ENCODE data around the gene VWA8.

The VWA8 gene

DNA sequence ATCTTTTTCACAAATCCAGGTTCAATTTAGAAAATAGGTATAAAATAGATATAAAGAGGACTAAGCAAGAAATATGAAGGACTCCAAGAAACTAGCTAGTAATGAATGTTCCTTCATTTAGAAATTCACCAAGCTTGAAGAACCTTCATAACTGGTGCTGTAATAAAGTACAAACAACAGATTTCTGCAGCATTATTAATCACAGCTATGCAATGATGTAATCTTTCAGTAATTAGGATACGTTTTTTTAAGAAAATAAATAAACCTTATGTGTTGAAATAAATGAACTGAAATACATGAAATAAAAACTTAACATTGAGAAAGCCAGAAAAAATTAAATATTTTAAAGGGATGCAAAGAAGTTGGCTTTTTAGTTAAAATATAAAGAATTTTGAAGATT is 267.5 kb downstream of the VWA8 start:
- peaks cover 5 to 17% of the 10 kb centered on the region in 2 donors for H3K36me3 ChIP-seq (ENCODE audit: control insufficient read depth in 1 of 2, insufficient read depth in 2 of 2, low read length in 2 of 2)
- H3K27me3 ChIP-seq (ENCODE audit: control insufficient read depth in 1 of 2, insufficient read depth in 2 of 2, low read length in 2 of 2) = no peaks in the 10 kb centered on the region
- H3K4me3 ChIP-seq (ENCODE audit: low read depth in 1 of 2, low read length in 2 of 2) = no peak overlapping the region
- H3K9ac ChIP-seq (ENCODE audit: low read depth in 1 of 2, low read length in 2 of 2) = no peak overlapping the region
- H3K9me3 ChIP-seq (ENCODE audit: control insufficient read depth in 1 of 2, low read length in 2 of 2) = no peaks in the 10 kb centered on the region
- no peaks in the 10 kb centered on the region for H3K4me1 ChIP-seq (ENCODE audit: control insufficient read depth in 1 of 2, insufficient read depth in 2 of 2, low read length in 2 of 2)
- H3K27ac ChIP-seq (ENCODE audit: low read depth, low read length) = no peak overlapping the region

DNA sequence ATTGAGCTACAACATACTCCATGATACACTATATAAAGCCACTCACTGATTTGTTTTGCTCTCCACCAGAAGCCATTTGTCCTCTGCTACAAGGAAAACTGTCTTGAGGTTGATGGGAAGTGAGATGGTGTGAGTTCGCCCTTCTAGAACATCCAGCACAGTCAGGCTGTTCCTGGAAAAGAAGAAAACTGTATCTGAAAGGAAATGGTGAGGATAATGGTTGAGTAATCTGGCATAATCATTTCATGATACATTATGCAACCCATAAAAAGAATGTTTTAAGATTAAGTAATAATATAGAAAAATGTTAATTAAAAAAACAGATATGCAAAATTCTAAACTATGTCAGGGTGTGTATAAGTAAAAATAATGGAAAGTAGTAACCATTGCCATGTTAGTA is 269.6 kb downstream of the VWA8 start:
- no peaks in the 10 kb centered on the region for H3K27me3 ChIP-seq (ENCODE audit: control insufficient read depth in 1 of 2, insufficient read depth in 2 of 2, low read length in 2 of 2)
- no peak overlapping the region for H3K4me3 ChIP-seq (ENCODE audit: low read depth in 1 of 2, low read length in 2 of 2)
- H3K27ac ChIP-seq (ENCODE audit: low read depth, low read length) = no peak overlapping the region
- no peaks in the 10 kb centered on the region for H3K9me3 ChIP-seq (ENCODE audit: control insufficient read depth in 1 of 2, low read length in 2 of 2)
- H3K36me3 ChIP-seq (ENCODE audit: control insufficient read depth in 1 of 2, insufficient read depth in 2 of 2, low read length in 2 of 2) = peaks cover 5 to 15% of the 10 kb centered on the region in 2 donors
- H3K9ac ChIP-seq (ENCODE audit: low read depth in 1 of 2, low read length in 2 of 2) = no peak overlapping the region
- H3K4me1 ChIP-seq (ENCODE audit: control insufficient read depth in 1 of 2, insufficient read depth in 2 of 2, low read length in 2 of 2) = no peaks in the 10 kb centered on the region

DNA sequence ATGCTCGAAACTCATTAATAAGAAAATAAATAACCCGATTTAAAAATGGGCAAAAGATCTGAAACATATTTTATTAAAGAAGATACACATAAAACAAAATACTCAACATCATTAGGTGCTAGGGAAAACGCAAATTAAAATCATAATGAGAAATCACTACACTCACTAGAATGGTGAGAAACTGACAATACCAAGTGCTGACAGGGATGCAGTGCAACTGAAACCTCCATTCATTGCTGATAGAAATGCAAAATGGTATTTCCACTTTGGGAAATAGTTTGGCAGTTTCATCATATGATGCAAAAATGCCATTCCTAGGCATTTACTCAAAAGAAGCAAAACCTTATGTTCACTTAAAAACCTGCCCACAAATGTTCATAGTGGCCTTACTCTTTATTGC is 278.1 kb downstream of the VWA8 start:
- no peaks in the 10 kb centered on the region for H3K4me1 ChIP-seq (ENCODE audit: control insufficient read depth in 1 of 2, insufficient read depth in 2 of 2, low read length in 2 of 2)
- H3K9ac ChIP-seq (ENCODE audit: low read depth in 1 of 2, low read length in 2 of 2) = no peak overlapping the region
- H3K9me3 ChIP-seq (ENCODE audit: control insufficient read depth in 1 of 2, low read length in 2 of 2) = no peaks in the 10 kb centered on the region
- H3K36me3 ChIP-seq (ENCODE audit: control insufficient read depth in 1 of 2, insufficient read depth in 2 of 2, low read length in 2 of 2) = peaks cover 8 to 10% of the 10 kb centered on the region in 2 donors
- H3K27me3 ChIP-seq (ENCODE audit: control insufficient read depth in 1 of 2, insufficient read depth in 2 of 2, low read length in 2 of 2) = no peaks in the 10 kb centered on the region
- no peak overlapping the region for H3K27ac ChIP-seq (ENCODE audit: low read depth, low read length)
- H3K4me3 ChIP-seq (ENCODE audit: low read depth in 1 of 2, low read length in 2 of 2) = no peak overlapping the region

DNA sequence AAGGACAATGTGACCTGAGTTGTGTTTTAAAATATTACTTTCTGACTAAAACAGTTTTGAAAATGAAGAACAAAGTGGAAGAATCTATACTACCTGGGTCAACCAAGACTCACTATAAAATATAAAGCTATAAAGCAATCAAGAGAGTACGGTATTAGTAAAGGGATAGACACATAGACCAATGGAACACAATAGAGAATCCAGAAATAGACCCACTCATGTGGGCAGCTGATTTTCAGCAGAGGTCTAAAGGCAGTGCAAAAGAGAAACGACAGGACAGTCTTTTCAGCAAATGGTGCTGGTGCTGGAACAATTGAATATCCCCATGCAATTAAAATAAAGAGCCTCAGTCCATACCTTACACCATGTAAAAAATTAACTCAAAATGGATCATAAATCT is 278.9 kb downstream of the VWA8 start:
- H3K27ac ChIP-seq (ENCODE audit: low read depth, low read length) = no peak overlapping the region
- H3K9ac ChIP-seq (ENCODE audit: low read depth in 1 of 2, low read length in 2 of 2) = no peak overlapping the region
- no peak overlapping the region for H3K4me3 ChIP-seq (ENCODE audit: low read depth in 1 of 2, low read length in 2 of 2)
- peaks cover 8 to 10% of the 10 kb centered on the region in 2 donors for H3K36me3 ChIP-seq (ENCODE audit: control insufficient read depth in 1 of 2, insufficient read depth in 2 of 2, low read length in 2 of 2)
- no peaks in the 10 kb centered on the region for H3K4me1 ChIP-seq (ENCODE audit: control insufficient read depth in 1 of 2, insufficient read depth in 2 of 2, low read length in 2 of 2)
- no peaks in the 10 kb centered on the region for H3K27me3 ChIP-seq (ENCODE audit: control insufficient read depth in 1 of 2, insufficient read depth in 2 of 2, low read length in 2 of 2)
- H3K9me3 ChIP-seq (ENCODE audit: control insufficient read depth in 1 of 2, low read length in 2 of 2) = no peaks in the 10 kb centered on the region

DNA sequence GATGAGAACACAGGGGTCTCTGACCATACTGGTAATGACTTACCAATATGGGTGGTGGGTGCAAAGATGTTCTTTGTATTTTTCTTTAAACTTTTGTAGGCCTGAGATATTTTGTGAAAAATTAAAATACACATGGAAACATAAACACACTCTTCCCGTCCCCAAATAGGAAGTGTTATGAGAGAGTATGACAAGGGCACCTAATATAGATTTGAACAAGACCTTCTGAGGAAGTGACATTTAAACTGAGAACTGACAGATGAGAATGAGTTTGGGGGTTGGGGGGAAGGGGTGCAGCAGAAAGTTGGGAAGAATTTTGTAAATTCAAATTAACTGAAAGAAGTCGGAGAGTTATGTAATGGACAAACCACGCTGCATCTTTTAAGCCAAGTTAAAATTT is 279.3 kb downstream of the VWA8 start:
- Histone ChIP-seq H3K27me3 (ENCODE audit: control insufficient read depth in 1 of 2, insufficient read depth in 2 of 2, low read length in 2 of 2) (no peaks in the 10 kb centered on the region), H3K36me3 (ENCODE audit: control insufficient read depth in 1 of 2, insufficient read depth in 2 of 2, low read length in 2 of 2) (peaks cover 8% of the 10 kb centered on the region in 2 donors), H3K27ac (ENCODE audit: low read depth, low read length) (no peak overlapping the region), H3K4me1 (ENCODE audit: control insufficient read depth in 1 of 2, insufficient read depth in 2 of 2, low read length in 2 of 2) (no peaks in the 10 kb centered on the region), H3K9me3 (ENCODE audit: control insufficient read depth in 1 of 2, low read length in 2 of 2) (no peaks in the 10 kb centered on the region), H3K4me3 (ENCODE audit: low read depth in 1 of 2, low read length in 2 of 2) (no peak overlapping the region), H3K9ac (ENCODE audit: low read depth in 1 of 2, low read length in 2 of 2) (no peak overlapping the region)

DNA sequence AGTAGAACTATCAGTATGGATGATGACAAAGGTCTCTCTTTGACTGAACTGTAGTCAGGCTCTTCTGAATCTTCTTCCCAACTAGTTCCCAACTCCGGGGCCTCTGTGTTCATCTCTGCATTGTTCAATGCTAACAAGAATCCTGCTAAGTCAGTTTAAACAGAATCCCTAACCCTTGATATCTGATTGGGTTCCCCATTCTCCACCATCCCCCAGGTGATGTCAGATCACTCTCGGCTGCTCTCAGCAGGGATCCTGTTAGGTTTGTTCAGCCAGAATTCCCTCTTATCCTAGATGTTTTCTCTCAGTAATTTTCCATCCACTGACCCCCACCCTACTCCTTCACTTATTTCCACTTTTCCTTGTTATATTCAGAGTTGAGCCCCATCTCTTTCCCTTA is 280.0 kb downstream of the VWA8 start:
- Histone ChIP-seq H3K36me3 (ENCODE audit: control insufficient read depth in 1 of 2, insufficient read depth in 2 of 2, low read length in 2 of 2) (peaks cover 7 to 8% of the 10 kb centered on the region in 2 donors), H3K4me1 (ENCODE audit: control insufficient read depth in 1 of 2, insufficient read depth in 2 of 2, low read length in 2 of 2) (no peaks in the 10 kb centered on the region), H3K27me3 (ENCODE audit: control insufficient read depth in 1 of 2, insufficient read depth in 2 of 2, low read length in 2 of 2) (no peaks in the 10 kb centered on the region), H3K27ac (ENCODE audit: low read depth, low read length) (no peak overlapping the region), H3K9me3 (ENCODE audit: control insufficient read depth in 1 of 2, low read length in 2 of 2) (no peaks in the 10 kb centered on the region), H3K9ac (ENCODE audit: low read depth in 1 of 2, low read length in 2 of 2) (no peak overlapping the region), H3K4me3 (ENCODE audit: low read depth in 1 of 2, low read length in 2 of 2) (no peak overlapping the region)

DNA sequence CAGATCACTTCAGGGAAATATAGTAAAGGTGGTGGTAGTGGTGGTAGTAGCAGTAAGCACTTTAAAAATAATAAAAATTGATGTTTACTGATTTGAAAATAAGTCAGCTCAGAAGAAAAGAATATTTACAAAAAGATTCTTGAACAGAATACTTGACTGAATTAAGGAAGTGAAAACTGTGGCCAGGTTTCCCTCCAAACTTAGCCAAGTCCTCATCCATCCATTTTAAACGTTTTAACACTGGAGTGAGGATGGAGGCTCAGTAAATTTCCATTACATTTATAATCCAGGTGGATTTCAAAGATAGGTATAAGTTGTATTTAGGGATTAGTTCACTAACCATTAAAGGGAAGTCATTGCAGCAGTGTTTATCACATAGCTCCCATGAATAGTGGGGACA is 282.1 kb downstream of the VWA8 start:
- H3K9ac ChIP-seq (ENCODE audit: low read depth in 1 of 2, low read length in 2 of 2) = no peak overlapping the region
- H3K27ac ChIP-seq (ENCODE audit: low read depth, low read length) = no peak overlapping the region
- H3K27me3 ChIP-seq (ENCODE audit: control insufficient read depth in 1 of 2, insufficient read depth in 2 of 2, low read length in 2 of 2) = no peaks in the 10 kb centered on the region
- no peaks in the 10 kb centered on the region for H3K4me1 ChIP-seq (ENCODE audit: control insufficient read depth in 1 of 2, insufficient read depth in 2 of 2, low read length in 2 of 2)
- H3K9me3 ChIP-seq (ENCODE audit: control insufficient read depth in 1 of 2, low read length in 2 of 2) = no peaks in the 10 kb centered on the region
- no peak overlapping the region for H3K4me3 ChIP-seq (ENCODE audit: low read depth in 1 of 2, low read length in 2 of 2)
- peaks cover 4 to 9% of the 10 kb centered on the region in 2 donors for H3K36me3 ChIP-seq (ENCODE audit: control insufficient read depth in 1 of 2, insufficient read depth in 2 of 2, low read length in 2 of 2)

DNA sequence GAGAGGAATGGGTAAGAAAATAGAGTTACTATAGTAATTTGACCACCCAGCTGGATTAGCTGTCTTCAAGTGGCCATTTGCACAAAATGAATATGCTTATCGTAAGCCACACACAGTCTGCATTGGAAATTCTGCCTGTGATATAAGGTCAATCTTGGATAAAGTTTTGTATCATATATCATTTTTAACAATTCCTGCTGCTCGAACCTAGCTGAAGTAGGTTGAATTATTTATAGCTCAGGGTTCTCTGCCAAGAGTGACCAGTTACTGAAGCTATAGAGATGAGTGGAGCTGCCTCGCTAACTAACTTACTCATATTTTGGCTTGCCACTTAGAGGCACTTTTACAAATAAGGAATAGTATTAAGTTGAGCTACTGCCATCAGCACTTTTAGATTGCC is 282.7 kb downstream of the VWA8 start:
- H3K27ac ChIP-seq (ENCODE audit: low read depth, low read length) = no peak overlapping the region
- H3K9me3 ChIP-seq (ENCODE audit: control insufficient read depth in 1 of 2, low read length in 2 of 2) = no peaks in the 10 kb centered on the region
- no peaks in the 10 kb centered on the region for H3K4me1 ChIP-seq (ENCODE audit: control insufficient read depth in 1 of 2, insufficient read depth in 2 of 2, low read length in 2 of 2)
- no peak overlapping the region for H3K9ac ChIP-seq (ENCODE audit: low read depth in 1 of 2, low read length in 2 of 2)
- H3K36me3 ChIP-seq (ENCODE audit: control insufficient read depth in 1 of 2, insufficient read depth in 2 of 2, low read length in 2 of 2) = peaks cover 0 to 5% of the 10 kb centered on the region in 2 donors
- no peak overlapping the region for H3K4me3 ChIP-seq (ENCODE audit: low read depth in 1 of 2, low read length in 2 of 2)
- H3K27me3 ChIP-seq (ENCODE audit: control insufficient read depth in 1 of 2, insufficient read depth in 2 of 2, low read length in 2 of 2) = no peaks in the 10 kb centered on the region

DNA sequence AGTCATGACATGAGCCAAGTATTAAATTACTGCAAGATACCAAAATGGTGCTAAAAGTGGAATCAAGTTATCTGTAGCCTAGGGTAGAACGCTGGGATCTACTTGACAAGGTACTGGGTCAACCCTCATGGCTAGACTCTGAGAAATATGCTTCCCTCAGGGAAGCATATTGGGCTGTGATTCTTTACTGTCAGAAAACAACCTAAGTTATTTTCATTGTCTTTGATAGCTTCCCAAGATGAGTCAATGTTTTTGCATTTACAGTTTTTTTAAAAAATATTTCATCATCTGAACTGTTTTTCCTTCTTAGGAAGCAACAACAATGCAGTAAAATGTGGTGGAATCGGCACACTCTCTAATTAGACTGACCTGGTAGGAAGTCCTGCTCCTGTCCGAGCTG is 285.6 kb downstream of the VWA8 start:
- Histone ChIP-seq H3K9ac (ENCODE audit: low read depth in 1 of 2, low read length in 2 of 2) (no peak overlapping the region), H3K4me1 (ENCODE audit: control insufficient read depth in 1 of 2, insufficient read depth in 2 of 2, low read length in 2 of 2) (no peaks in the 10 kb centered on the region), H3K27ac (ENCODE audit: low read depth, low read length) (no peak overlapping the region), H3K36me3 (ENCODE audit: control insufficient read depth in 1 of 2, insufficient read depth in 2 of 2, low read length in 2 of 2) (peaks cover 0 to 13% of the 10 kb centered on the region in 2 donors), H3K9me3 (ENCODE audit: control insufficient read depth in 1 of 2, low read length in 2 of 2) (no peaks in the 10 kb centered on the region), H3K27me3 (ENCODE audit: control insufficient read depth in 1 of 2, insufficient read depth in 2 of 2, low read length in 2 of 2) (no peaks in the 10 kb centered on the region), H3K4me3 (ENCODE audit: low read depth in 1 of 2, low read length in 2 of 2) (no peak overlapping the region)

DNA sequence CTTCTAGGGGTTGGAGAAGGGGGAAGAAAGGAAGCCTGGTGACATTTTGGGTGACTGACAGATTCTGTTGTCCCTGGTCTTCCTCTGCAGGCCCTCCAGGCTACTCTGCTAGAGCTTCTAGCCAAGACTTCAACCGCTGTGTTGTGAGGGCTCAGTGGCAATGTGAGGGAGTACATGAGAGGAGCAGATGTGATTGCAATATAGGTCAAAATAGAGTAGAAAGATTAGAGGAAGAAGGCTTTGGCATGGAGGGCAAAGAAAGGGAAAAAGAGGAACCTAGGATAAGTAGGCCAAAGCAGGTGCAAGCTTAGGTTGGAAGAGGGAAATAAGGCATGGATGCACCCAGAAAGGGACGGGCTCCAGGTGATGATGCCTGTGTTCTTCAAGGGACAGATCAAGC is 286.7 kb downstream of the VWA8 start:
- H3K27me3 ChIP-seq (ENCODE audit: control insufficient read depth in 1 of 2, insufficient read depth in 2 of 2, low read length in 2 of 2) = no peaks in the 10 kb centered on the region
- H3K9ac ChIP-seq (ENCODE audit: low read depth in 1 of 2, low read length in 2 of 2) = no peak overlapping the region
- no peak overlapping the region for H3K27ac ChIP-seq (ENCODE audit: low read depth, low read length)
- peaks cover 0 to 2% of the 10 kb centered on the region in 2 donors for H3K4me1 ChIP-seq (ENCODE audit: control insufficient read depth in 1 of 2, insufficient read depth in 2 of 2, low read length in 2 of 2)
- H3K36me3 ChIP-seq (ENCODE audit: control insufficient read depth in 1 of 2, insufficient read depth in 2 of 2, low read length in 2 of 2) = peaks cover 0 to 13% of the 10 kb centered on the region in 2 donors
- no peaks in the 10 kb centered on the region for H3K9me3 ChIP-seq (ENCODE audit: control insufficient read depth in 1 of 2, low read length in 2 of 2)
- H3K4me3 ChIP-seq (ENCODE audit: low read depth in 1 of 2, low read length in 2 of 2) = no peak overlapping the region

DNA sequence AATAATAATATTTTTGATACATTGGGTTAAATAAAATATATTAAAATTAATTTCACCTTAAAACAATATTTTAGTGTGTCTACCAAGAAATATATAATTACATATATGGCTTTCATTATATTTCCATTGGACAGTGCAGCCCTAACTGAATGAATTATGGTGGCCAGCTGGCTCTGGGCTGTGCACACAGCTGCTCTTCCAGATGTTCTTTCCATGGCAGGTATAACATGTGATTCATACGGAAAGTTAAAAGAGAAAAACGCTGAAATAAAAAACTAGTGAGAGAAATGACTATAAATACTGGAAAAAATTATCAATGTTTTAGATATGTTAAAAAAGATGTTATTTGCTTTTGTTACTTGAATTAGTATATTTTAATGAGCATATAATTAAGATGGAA is 287.3 kb downstream of the VWA8 start:
- no peaks in the 10 kb centered on the region for H3K9me3 ChIP-seq (ENCODE audit: control insufficient read depth in 1 of 2, low read length in 2 of 2)
- H3K4me3 ChIP-seq (ENCODE audit: low read depth in 1 of 2, low read length in 2 of 2) = no peak overlapping the region
- H3K36me3 ChIP-seq (ENCODE audit: control insufficient read depth in 1 of 2, insufficient read depth in 2 of 2, low read length in 2 of 2) = peaks cover 0 to 13% of the 10 kb centered on the region in 2 donors
- peaks cover 0 to 4% of the 10 kb centered on the region in 2 donors for H3K4me1 ChIP-seq (ENCODE audit: control insufficient read depth in 1 of 2, insufficient read depth in 2 of 2, low read length in 2 of 2)
- H3K27ac ChIP-seq (ENCODE audit: low read depth, low read length) = no peak overlapping the region
- no peaks in the 10 kb centered on the region for H3K27me3 ChIP-seq (ENCODE audit: control insufficient read depth in 1 of 2, insufficient read depth in 2 of 2, low read length in 2 of 2)
- no peak overlapping the region for H3K9ac ChIP-seq (ENCODE audit: low read depth in 1 of 2, low read length in 2 of 2)

Data from duodenal mucosa (tissue), 2 donors.